ENCODE data around the gene IL4R. TPM values are rescaled to one million over a fixed set of nuclear protein-coding genes. Genes with fewer than 3 reads are reported as not detected.
"Not testable (repeated sequence)": the region's sequence is repeated elsewhere in the genome, so short reads cannot be mapped to it uniquely, and the experiment has no call there.

The IL4R gene
- total RNA-seq, 2 experiments from 2014 or later = 73.1 to 82.8 TPM

GRCh38 chr16:27407133-27407532 is 93.4 kb downstream of the IL4R start:
- Histone ChIP-seq H3K36me3 (ENCODE audit: insufficient read depth, low read length) (peaks cover 30% of the 10 kb centered on the region), H3K4me2 (ENCODE audit: low read length) (peak overlapping the region; percentile 96; the same call in 1 of the 2 replicates), H3K4me3 (ENCODE audit: low read depth, low read length, poor library complexity, severe bottlenecking) (no peak overlapping the region), H3K4me1 (ENCODE audit: insufficient read depth, low read length, poor library complexity, severe bottlenecking) (peaks cover 66% of the 10 kb centered on the region), H3K9me2 (ENCODE audit: insufficient read depth, low read length) (no peaks in the 10 kb centered on the region), H2AFZ (ENCODE audit: low read length) (no peak overlapping the region), H3K79me2 (ENCODE audit: insufficient read depth, low read depth, low read length) (peaks cover 41% of the 10 kb centered on the region), H3K9me3 (ENCODE audit: low read length) (peaks cover 17% of the 10 kb centered on the region; the same call in 1 of the 2 replicates), H3K27ac (ENCODE audit: low read depth, low read length, poor library complexity, severe bottlenecking) (peak overlapping the region; percentile 20), H4K20me1 (ENCODE audit: insufficient read depth, low read length) (no peaks in the 10 kb centered on the region)
- CTCF ChIA-PET (ENCODE audit: unreplicated experiment) = interaction anchor here (1.0 to 1.1 kb wide), 2 partner anchors 21 to 33 kb away, joined by 4 to 5 read pairs; no protein-coding TSS in a partner anchor
- BruUV-seq (replicated peaks) = no TSS peak
- POLR2A ChIA-PET = interaction anchor here (1.6 to 2.8 kb wide), 3 partner anchors 8 to 29 kb away, joined by 7 to 16 read pairs (median 9); no protein-coding TSS in a partner anchor
- intact Hi-C loops (cut with micrococcal nuclease; ENCODE audit: unreplicated experiment) = no loop called here
- peak; percentile 26 for DNase-seq (ENCODE audit: low spot score)
- TF ChIP-seq EZH2phosphoT487 (IDR thresholded peaks at IDR 0.05; ENCODE audit: borderline replicate concordance, low read depth, low read length) (no peak), CTCF (conservative IDR thresholded peaks at IDR 0.05; ENCODE audit: low read length) (no peak)

DNA sequence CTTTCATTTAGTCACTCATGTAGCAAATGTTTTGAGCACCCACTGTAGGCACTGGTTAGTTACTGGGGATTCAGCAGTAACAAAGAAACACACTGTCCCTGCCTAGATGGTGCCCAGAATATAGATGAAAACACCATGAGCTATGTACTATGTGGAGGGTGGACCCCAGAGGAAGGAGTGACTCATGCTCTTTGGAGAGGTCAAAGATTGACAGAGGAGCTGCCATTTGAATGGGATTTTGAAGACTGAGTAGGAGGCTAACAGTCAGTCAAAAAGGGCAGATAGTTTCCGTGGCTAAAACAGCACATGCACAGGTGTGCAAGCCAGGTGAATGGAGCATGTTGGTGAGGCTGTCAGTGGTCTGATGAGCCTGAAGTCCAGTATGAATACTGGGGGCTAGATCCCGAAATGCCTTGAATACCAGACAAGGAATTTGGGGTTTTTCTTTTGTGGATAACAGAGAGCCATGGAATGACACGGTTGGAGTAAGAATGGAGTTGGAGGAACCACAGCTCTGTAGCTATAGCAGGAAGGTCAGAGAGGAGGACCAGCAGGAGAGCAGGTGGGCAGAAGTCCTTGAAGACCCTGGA is 94.3 kb downstream of the IL4R start:
- ChIA-PET CTCF (ENCODE audit: unreplicated experiment) (no interaction called here), POLR2A (interaction anchor here (1.6 to 2.8 kb wide), 3 partner anchors 9 to 30 kb away, joined by 7 to 16 read pairs (median 9); no protein-coding TSS in a partner anchor)
- no peak for TF ChIP-seq EZH2phosphoT487 (IDR thresholded peaks at IDR 0.05; ENCODE audit: borderline replicate concordance, low read depth, low read length)
- TF ChIP-seq CTCF (conservative IDR thresholded peaks at IDR 0.05; ENCODE audit: low read length) = no peak
- DNase-seq (ENCODE audit: low spot score) = peak; percentile 42
- peaks cover 39% of the 10 kb centered on the region for H3K36me3 ChIP-seq (ENCODE audit: insufficient read depth, low read length)
- intact Hi-C loops (cut with micrococcal nuclease; ENCODE audit: unreplicated experiment) = no loop called here
- peak overlapping the region; percentile 29 for H3K4me2 ChIP-seq (ENCODE audit: low read length)
- peaks cover 25% of the 10 kb centered on the region; the same call in 1 of the 2 replicates for H3K9me3 ChIP-seq (ENCODE audit: low read length)
- BruUV-seq (replicated peaks) = no TSS peak
- H4K20me1 ChIP-seq (ENCODE audit: insufficient read depth, low read length) = no peaks in the 10 kb centered on the region
- peak overlapping the region; percentile 2 for H3K4me3 ChIP-seq (ENCODE audit: low read depth, low read length, poor library complexity, severe bottlenecking)
- H3K79me2 ChIP-seq (ENCODE audit: insufficient read depth, low read depth, low read length) = peaks cover 49% of the 10 kb centered on the region
- peak overlapping the region; percentile 22 for H3K27ac ChIP-seq (ENCODE audit: low read depth, low read length, poor library complexity, severe bottlenecking)
- H3K9me2 ChIP-seq (ENCODE audit: insufficient read depth, low read length) = no peaks in the 10 kb centered on the region
- peaks cover 59% of the 10 kb centered on the region for H3K4me1 ChIP-seq (ENCODE audit: insufficient read depth, low read length, poor library complexity, severe bottlenecking)
- H2AFZ ChIP-seq (ENCODE audit: low read length) = no peak overlapping the region

GRCh38 chr16:27408602-27409031 is 94.8 kb downstream of the IL4R start:
- CTCF ChIA-PET (ENCODE audit: unreplicated experiment) = no interaction called here
- Histone ChIP-seq H3K4me2 (ENCODE audit: low read length) (peak overlapping the region; percentile 29), H3K4me1 (ENCODE audit: insufficient read depth, low read length, poor library complexity, severe bottlenecking) (peaks cover 54% of the 10 kb centered on the region), H3K9me3 (ENCODE audit: low read length) (peaks cover 25% of the 10 kb centered on the region; the same call in 1 of the 2 replicates), H4K20me1 (ENCODE audit: insufficient read depth, low read length) (no peaks in the 10 kb centered on the region), H3K27ac (ENCODE audit: low read depth, low read length, poor library complexity, severe bottlenecking) (no peak overlapping the region), H3K4me3 (ENCODE audit: low read depth, low read length, poor library complexity, severe bottlenecking) (peak overlapping the region; percentile 2), H3K9me2 (ENCODE audit: insufficient read depth, low read length) (no peaks in the 10 kb centered on the region), H3K79me2 (ENCODE audit: insufficient read depth, low read depth, low read length) (peaks cover 51% of the 10 kb centered on the region), H2AFZ (ENCODE audit: low read length) (no peak overlapping the region), H3K36me3 (ENCODE audit: insufficient read depth, low read length) (peaks cover 44% of the 10 kb centered on the region)
- intact Hi-C loops (cut with micrococcal nuclease; ENCODE audit: unreplicated experiment) = no loop called here
- POLR2A ChIA-PET = interaction anchor here (1.6 to 2.8 kb wide), 3 partner anchors 10 to 30 kb away, joined by 7 to 16 read pairs (median 9); no protein-coding TSS in a partner anchor
- no TSS peak for BruUV-seq (replicated peaks)
- TF ChIP-seq EZH2phosphoT487 (IDR thresholded peaks at IDR 0.05; ENCODE audit: borderline replicate concordance, low read depth, low read length) (no peak), CTCF (conservative IDR thresholded peaks at IDR 0.05; ENCODE audit: low read length) (no peak)
- no peak for DNase-seq (ENCODE audit: low spot score)

GRCh38 chr16:27409958-27410357 is 96.2 kb downstream of the IL4R start:
- H3K9me3 ChIP-seq (ENCODE audit: low read length) = peaks cover 25% of the 10 kb centered on the region; the same call in 1 of the 2 replicates
- POLR2A ChIA-PET = interaction anchor here (0.7 kb wide), 1 partner anchor 11 kb away, joined by 3 read pairs; no protein-coding TSS in a partner anchor
- H3K79me2 ChIP-seq (ENCODE audit: insufficient read depth, low read depth, low read length) = peaks cover 53% of the 10 kb centered on the region
- H3K4me1 ChIP-seq (ENCODE audit: insufficient read depth, low read length, poor library complexity, severe bottlenecking) = peaks cover 40% of the 10 kb centered on the region
- H3K4me3 ChIP-seq (ENCODE audit: low read depth, low read length, poor library complexity, severe bottlenecking); BruUV-seq (replicated peaks); H3K27ac ChIP-seq (ENCODE audit: low read depth, low read length, poor library complexity, severe bottlenecking); H2AFZ ChIP-seq (ENCODE audit: low read length); H3K9me2 ChIP-seq (ENCODE audit: insufficient read depth, low read length); intact Hi-C loops (cut with micrococcal nuclease; ENCODE audit: unreplicated experiment); H4K20me1 ChIP-seq (ENCODE audit: insufficient read depth, low read length); CTCF ChIA-PET (ENCODE audit: unreplicated experiment); DNase-seq (ENCODE audit: low spot score); H3K4me2 ChIP-seq (ENCODE audit: low read length): not testable (repeated sequence)
- H3K36me3 ChIP-seq (ENCODE audit: insufficient read depth, low read length) = peaks cover 44% of the 10 kb centered on the region

Data from OCI-LY7 (cell line).